Central memory CD4-positive, alpha-beta T cell (primary cell): ENCODE data around the gene TMEM106C.

ENCODE experiments used
- DNase-seq: peaks from one replicate; pipeline ENCODE4 v3.0.0; 2022

TMEM106C gene

DNA sequence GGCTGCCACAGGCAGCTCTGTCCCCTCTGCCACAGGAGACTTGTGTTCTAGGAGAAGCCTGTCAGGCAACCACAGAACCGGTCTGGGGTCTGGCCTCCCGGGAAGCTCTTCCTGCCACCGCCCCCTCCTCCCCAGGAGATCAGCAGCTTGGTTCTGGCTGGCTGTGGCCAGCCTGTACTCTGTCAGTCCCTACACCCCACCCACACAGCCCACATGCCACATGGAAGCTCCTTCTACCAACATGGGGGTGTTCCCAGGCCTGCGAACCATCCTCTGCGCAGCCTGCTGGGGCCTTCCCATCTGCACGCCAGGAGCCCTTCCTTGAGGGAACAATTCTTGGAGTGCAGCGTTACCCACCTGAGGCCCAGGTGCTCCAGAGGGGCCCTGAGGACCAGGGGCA is 16.8 kb downstream of the TMEM106C start:
- DNase-seq, result no peak

- DNase-seq, result no peak
These were observed 17.5 kb downstream of the TMEM106C start for GRCh38 chr12:47980779-47981495.

DNA sequence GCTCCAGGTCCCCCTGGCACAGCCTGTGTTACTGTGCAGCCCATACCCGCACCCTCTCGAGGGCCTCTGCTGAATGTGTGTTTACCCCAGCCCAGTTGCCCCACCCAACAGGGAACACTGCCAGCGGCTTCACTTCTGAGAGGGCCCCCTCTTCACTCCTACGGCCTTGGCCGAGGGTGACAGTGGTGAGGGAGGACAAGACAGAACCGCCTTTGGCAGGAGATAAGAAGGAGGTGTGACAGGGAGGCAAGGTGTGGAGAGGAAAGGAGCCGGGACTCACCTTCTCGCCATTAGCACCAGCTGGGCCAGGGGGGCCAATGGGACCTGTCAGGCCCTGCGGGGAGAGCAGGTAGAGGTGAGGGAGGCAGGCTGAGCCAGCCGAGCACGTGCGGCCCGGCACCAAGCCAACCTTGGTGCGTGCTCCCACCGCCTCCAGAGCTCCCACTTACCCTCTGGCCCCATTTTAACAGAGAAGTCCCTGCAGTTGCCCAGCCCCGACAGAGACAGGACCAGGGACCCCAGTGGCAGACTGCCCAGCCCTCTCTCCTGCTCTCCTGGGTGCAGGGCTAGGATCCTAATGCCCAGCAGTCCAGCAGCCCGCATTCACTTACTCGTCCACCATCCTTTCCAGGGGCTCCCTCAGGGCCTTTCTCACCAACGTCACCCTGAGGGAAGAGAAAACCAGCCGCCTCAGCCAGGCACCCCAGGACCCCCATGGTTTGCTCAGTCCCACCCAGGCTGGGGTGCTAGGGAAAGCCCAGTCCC is 18.3 kb downstream of the TMEM106C start:
- DNase-seq, result no peak

DNA sequence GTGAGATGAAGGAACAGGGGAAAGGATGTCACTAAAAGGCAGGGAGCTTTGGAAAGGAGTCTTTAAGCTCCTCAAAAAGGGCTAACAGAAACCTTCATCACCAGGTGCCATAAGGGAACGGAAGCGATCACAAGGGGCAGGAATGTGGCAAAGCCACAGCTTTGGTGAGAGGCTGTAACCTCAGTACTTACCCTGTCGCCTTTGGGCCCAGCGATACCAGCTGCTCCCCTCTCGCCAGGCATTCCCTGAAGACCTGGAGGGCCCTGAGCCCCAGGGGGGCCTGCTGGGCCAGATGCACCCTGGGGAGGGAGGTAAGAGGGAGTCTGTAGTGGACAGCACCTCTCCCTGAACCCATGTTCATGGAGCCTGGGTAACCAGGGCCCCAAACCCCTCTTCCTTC is 18.9 kb downstream of the TMEM106C start:
- no peak for DNase-seq

DNA sequence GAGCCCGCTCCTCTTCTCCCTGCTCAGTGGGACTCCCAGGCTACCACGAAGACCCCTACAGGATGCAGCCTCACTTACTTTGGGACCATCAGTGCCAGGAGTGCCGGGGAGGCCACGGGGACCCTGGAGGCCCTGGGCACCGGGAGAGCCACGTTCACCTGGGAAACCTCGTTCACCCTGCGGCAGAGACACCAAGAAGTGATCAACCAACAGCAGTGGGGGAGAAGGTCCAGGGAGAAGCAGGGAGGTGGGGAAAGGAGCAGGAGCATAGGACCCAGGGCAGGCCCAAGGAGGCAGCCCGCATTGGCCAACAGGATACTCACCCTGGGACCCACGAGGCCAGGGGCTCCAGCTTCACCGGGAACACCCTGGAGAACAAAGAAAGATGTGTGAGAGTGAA is 19.4 kb downstream of the TMEM106C start:
- no peak for DNase-seq

- DNase-seq, result no peak
These were observed 20.2 kb downstream of the TMEM106C start for GRCh38 chr12:47983541-47984115.

DNA sequence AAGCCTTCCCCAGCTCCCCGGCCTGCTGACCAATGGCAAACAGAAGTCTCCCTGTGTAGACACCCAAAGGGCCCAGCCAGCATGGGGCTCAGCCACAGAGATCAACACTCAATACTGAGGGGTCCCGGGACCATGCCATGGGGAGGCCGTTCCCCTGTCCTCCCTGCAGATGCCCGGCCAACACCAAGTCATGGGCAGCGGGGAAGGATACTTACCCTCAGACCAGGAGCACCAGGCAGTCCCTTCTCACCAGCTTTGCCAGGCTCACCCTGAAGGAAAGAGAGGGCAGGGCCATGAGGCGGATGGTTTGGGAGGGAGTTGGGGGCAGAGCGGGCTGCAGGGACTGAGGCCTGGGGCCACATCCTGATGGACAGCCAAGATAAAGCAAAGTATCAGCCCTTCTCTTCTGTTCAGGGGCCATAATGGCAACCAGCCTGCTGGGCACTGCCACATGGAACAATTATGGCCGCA is 21.0 kb downstream of the TMEM106C start:
- DNase-seq, result no peak

DNA sequence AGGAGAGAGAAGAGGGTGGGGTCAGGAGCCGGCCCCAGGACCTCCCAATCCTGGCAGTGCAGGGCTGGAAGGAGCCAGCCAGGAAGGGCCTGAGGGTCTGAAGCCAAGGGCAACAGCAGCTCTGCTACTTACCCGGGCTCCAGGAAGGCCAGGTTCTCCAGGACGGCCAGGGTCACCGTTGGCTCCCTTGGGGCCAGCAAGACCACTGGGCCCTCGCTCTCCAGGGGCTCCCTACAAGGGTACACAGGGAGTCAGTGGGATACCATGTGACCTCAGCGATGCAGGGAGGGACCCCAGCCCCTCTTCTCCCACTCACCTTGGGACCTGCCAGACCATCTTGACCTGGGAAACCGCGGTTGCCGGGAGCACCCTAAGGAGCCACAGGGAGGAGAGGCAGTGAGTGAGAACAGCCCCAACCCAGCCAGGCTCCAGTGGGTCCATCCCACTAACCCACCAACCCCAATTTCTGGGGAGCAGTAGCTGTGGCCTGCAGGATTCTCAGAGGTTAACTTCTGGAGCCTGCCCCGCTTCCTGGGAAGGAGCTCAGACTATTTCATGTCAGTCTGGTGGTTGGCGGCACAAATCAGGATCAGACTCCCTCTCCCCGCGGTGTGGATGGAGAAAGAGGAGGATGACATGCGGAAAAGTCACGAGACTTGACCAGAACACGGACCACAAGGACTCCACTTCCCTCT is 22.3 kb downstream of the TMEM106C start:
- no peak for DNase-seq

DNA sequence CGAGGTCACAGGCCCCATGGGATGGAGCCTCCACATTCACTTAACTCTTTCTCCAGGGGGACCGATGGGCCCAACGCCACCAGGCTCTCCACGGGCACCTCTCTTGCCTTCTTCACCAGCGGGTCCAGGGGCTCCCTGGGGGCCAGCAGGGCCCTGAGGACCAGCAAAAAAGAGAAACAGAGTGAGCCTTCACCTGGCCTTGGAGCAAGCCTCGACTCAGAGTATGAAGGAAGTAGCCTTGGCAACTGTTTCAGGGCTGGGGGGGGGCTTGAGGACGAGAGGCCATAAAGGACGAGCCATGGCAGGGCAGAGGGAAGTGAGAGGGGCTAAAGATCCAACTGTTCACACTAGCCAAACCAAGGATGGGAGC is 22.9 kb downstream of the TMEM106C start:
- DNase-seq, result no peak

DNA sequence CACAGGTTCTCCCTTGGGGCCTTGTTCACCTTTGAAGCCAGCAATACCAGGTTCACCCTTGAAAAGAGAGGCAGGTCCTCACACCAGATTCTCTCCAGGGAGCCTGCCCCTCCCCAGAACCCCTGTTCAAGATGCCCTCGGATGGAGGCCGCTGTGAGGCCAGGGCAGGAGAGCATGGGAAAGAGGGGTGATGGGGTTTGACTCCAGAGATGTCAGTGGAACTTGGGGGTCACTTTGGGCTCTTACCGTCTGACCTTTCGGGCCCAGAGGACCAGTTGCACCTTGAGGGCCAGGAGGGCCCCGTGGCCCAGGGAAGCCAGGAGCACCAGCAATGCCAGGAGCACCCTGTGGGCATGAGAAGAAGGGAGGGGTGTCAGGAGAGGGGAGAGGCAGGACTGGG is 23.4 kb downstream of the TMEM106C start:
- DNase-seq, result no peak

- no peak for DNase-seq
These were observed 24.1 kb downstream of the TMEM106C start for GRCh38 chr12:47987411-47988072.

- DNase-seq, result no peak
These were observed 25.0 kb downstream of the TMEM106C start for GRCh38 chr12:47988073-47989022.

DNA sequence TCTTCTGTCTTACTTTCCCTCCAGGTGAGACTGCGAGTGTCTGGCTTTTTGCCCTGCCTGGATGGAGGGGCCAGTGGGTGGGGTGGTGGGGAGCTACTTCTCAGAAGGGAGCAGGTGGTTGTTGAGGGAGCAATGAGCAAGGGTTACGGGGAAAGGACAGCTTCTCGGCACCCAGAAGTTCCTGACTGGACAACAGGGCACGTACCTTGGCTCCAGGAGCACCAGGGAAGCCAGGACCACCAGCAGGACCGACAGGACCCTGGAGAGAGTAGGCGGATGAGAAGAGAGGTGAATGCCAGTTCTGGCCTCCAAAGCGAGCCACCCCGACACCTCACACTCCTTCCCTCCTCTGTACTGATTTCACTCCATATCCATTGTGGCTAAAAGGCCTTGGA is 25.6 kb downstream of the TMEM106C start:
- no peak for DNase-seq

- DNase-seq, result no peak
These were observed 26.3 kb downstream of the TMEM106C start for GRCh38 chr12:47989666-47990065.

GRCh38 chr12:47990351-47991105 is 27.1 kb downstream of the TMEM106C start:
- peak; percentile 71 for DNase-seq

DNA sequence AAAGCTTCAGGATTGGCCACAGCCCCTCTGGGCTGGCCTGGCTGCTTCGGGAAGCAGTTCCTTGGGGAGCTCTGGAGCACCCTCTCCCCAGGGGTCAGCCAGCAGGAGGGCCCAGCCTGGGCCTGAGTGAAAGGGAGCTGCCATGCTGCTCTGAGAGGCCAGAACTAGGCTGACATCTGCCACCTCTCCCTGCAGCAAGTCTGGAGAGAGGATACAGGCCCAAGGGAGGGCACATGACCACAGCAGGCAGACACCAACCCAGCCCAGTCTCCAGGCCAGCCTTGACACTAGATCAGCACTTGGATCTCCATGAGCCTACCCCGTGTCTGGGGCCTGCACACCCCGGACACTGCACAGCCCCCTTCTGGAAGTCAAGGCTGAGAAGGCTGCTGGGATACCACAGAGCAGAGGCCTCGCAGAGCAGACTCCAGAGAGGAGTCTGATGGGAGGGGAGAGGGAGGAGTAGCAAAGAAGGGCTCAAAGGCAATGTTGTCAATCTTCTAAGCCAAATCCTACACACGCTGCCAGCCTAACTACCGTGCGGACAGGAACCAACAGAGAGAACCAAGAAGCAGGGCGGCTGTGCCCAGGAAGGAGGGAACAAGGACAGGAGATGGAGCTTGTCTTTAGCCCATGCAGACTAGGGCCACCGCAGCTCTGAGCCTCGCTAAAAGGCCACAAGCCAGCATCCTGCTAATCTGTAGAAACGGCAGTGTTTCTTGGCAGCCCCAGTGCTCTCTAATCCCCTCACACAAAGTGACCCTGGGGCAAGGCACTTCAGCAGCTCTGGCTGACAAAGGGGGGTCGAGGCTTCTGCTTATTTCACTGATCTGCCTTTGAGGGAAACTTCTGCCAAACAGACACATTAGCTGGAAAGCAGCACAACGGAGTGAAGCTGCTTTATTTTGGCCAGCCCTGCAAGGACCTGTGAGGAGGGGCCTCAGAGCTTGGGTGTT is 28.0 kb downstream of the TMEM106C start:
- no peak for DNase-seq

DNA sequence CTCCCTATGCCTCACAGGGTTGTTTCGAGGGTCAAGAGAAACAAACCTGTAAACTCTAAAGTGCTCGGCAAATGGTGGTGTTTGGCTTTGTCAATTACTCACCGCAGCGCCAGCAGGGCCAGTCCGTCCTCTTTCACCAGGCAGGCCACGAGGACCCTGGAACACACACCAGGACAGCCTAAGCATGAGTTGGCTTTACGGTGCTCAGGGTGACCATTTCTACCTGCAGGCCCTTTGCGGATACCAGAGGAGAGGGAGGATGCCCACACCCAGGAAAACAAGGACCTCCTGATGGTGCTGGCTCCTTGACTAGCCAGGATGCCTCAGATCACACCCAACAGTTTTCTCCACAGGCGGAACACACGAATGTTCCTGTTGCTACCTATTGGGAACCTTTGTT is 29.4 kb downstream of the TMEM106C start:
- DNase-seq, result no peak

- no peak for DNase-seq
These were observed 30.1 kb downstream of the TMEM106C start for GRCh38 chr12:47993491-47993890.

- no peak for DNase-seq
These were observed 32.6 kb downstream of the TMEM106C start for GRCh38 chr12:47995981-47996401.

- DNase-seq, result no peak
These were observed 33.9 kb downstream of the TMEM106C start for GRCh38 chr12:47997321-47997720.
